ACC112 (cell line): Measurements from ENCODE around the gene TMEM223.
A peak's percentile ranks its signal among the peaks of the same experiment; 100 is the strongest.
"Not testable (repeated sequence)": the region's sequence is repeated elsewhere in the genome, so short reads cannot be mapped to it uniquely, and the experiment has no call there.

Source experiments
- H2AFZ ChIP-seq: fragments of 200-600 bp; sonication (generic); one replicate; pipeline ENCODE4 v1.6.0; 2017; ENCODE audit warnings: antibody characterized with exemption, low read length; ENCODE audit not compliant: unreplicated experiment
- H3K27ac ChIP-seq: fragments of 200-600 bp; sonication (generic); 2 replicates; pipeline ENCODE4 v1.5.1; 2014; ENCODE audit warnings: low read depth, mild to moderate bottlenecking, antibody characterized with exemption, low read length, moderate library complexity
- H3K27me3 ChIP-seq: fragments of 200-600 bp; sonication (generic); 2 replicates; pipeline ENCODE4 v1.6.1; 2014; ENCODE audit warnings: mild to moderate bottlenecking, antibody characterized with exemption, low read length, moderate library complexity, mixed read lengths; ENCODE audit not compliant: insufficient read depth
- H3K36me3 ChIP-seq: fragments of 200-600 bp; sonication (generic); 2 replicates; pipeline ENCODE4 v1.6.1; 2016; ENCODE audit warnings: mild to moderate bottlenecking, antibody characterized with exemption, low read length, moderate library complexity, mixed read lengths; ENCODE audit not compliant: insufficient read depth
- H3K4me1 ChIP-seq: fragments of 200-600 bp; sonication (generic); one replicate; pipeline ENCODE4 v1.6.1; 2016; ENCODE audit warnings: low read length, mixed read lengths; ENCODE audit not compliant: insufficient read depth, unreplicated experiment, control insufficient read depth
- H3K4me3 ChIP-seq: fragments of 200-600 bp; sonication (generic); 2 replicates; pipeline ENCODE4 v1.5.1; 2014; ENCODE audit warnings: mild to moderate bottlenecking, low read depth, low read length
- H3K79me2 ChIP-seq: fragments of 200-600 bp; sonication (generic); one replicate; pipeline ENCODE4 v1.6.0; 2016; ENCODE audit warnings: low read length; ENCODE audit not compliant: control insufficient read depth, unreplicated experiment, insufficient read depth

Gene TMEM223

DNA sequence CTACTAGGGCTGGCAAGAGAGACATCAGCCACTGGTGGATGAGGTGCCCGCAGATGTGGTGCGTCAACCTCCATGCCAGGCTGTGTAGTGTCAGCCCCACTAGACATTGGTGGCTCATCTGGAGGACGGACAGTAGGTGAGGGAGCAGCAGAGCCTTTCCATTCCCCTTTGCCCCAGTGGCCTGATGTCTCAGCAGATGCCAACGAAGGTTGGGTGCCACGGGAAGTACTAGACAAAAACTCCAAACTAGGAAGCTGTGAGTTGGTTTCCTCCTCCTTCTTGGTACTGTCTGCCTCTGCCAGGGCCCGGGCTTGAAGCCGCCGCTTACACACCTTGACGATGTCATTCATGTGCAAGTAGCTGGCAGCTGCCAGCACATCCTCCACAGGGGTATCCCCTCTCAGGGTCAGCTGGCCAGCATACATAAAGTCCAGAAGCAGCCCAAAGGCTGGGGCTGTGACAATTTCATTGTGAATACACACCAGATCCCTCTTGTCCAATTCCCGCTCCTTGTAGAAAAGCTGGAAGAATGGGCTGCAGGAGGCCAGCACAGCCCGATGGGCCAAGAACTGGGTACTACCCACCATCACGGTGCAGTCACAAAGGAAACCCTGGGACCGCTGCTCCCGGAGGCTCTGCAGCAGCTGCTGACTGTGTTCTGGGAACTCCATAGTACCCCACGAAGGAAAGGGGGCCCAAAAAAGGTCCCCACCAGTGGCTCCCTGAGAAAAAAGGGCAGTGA, 38.6 kb downstream of the TMEM223 start:
- Histone ChIP-seq H3K4me3 (peak overlapping the region; percentile 91), H2AFZ (no peak overlapping the region), H3K79me2 (peaks cover 4% of the 10 kb centered on the region), H3K27me3 (no peaks in the 10 kb centered on the region), H3K27ac (no peak overlapping the region), H3K4me1 (no peaks in the 10 kb centered on the region), H3K36me3 (peaks cover 7% of the 10 kb centered on the region)

DNA sequence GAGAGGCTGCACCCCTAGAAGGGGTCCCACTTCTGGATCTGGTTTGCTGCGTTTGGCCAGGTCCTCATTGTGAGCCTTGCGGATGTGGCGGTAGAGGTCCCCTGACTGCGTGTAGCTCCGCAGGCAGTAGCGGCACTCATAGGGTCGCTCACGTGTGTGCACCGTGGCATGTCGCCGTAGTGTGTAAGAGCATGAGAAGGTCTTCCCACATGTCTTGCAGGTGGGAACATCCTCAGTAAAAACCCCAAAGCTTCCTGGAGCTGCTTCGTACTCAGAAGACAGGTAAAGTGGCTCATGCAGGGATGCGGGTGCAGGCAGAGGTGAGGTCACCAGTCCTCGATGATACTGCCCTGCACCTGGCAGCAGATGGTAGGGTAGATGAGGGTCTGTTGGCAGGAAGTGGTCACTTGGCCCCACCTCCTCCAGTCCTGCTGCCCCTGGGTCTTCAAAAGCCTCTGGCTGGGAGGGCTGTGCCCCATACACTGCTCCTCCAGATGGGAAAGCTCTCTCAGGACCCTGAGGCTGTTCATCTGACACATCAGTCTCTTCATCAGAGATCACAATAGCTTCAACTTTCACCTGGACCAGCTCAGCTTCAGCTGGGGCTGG, 39.5 kb downstream of the TMEM223 start:
- H3K36me3 ChIP-seq = peaks cover 7% of the 10 kb centered on the region
- no peaks in the 10 kb centered on the region for H3K4me1 ChIP-seq
- H3K4me3 ChIP-seq = no peak overlapping the region
- H2AFZ ChIP-seq = no peak overlapping the region
- H3K79me2 ChIP-seq = peaks cover 4% of the 10 kb centered on the region
- H3K27me3 ChIP-seq = no peaks in the 10 kb centered on the region
- H3K27ac ChIP-seq = no peak overlapping the region

DNA sequence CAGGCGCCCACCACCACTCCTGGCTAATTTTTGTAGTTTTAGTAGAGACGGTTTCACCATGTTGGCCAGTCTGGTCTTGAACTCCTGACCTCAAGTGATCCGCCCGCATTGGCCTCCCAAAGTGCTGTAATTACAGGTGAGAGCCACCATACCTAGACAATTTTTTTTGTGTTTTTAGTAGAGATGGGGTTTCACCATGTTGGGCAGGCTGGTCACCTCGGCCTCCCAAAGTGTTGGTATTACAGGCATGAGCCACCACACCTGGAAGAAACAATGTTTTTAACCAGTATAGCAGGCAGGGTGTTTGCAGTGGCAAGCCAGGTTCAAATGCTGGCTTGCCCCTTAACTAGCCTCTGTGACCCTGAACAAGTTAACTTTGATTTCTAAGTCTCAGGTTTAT, 41.9 kb downstream of the TMEM223 start:
- H3K4me3 ChIP-seq, H3K79me2 ChIP-seq, H3K36me3 ChIP-seq, H2AFZ ChIP-seq, H3K4me1 ChIP-seq, H3K27ac ChIP-seq, H3K27me3 ChIP-seq: not testable (repeated sequence)

DNA sequence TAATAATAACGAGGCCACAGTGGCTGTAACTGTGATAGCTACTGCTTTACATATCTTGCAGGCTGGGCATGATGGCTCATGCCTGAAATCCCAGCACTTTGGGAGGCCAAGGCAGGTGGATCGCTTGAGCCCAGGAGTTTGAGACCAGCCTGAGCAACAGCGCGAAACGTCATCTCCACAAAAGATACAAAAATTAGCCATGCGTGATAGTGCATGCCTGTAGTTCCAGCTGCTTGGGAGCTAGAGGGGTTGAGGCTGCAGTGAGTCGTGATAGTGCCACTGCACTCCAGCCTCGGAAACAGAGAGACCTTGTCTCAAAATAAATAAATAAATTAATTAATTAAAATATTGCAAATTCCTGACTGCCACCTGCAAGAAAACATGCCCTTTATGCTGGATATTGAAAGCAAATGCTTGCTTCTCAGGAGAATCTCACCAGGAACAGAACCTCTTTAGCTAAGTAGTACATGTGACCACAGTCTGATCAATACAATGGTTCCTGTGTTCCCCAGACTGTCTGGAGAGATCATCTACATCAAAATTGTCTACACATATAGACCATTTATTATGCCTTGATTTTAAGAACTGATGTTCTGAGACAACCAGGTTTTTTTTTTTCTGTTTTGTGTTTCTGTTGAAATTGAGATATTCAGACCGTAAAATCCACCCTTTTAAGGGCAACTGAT, 44.2 kb downstream of the TMEM223 start:
- Histone ChIP-seq H3K4me3 (no peak overlapping the region), H3K27ac (no peak overlapping the region), H3K4me1 (no peaks in the 10 kb centered on the region)

More for the DNA sequence above, 44.2 kb downstream of the TMEM223 start:
- Histone ChIP-seq H3K27me3 (no peaks in the 10 kb centered on the region), H2AFZ (no peak overlapping the region), H3K79me2 (peaks cover 3% of the 10 kb centered on the region), H3K36me3 (peaks cover 2% of the 10 kb centered on the region)
